Hematopoietic multipotent progenitor cell treated with erythropoietin and hydrocortisone succinate and interleukin-3 and kit ligand, for 8 days (in vitro differentiated cells): ENCODE results near the gene ZNF345.

Source experiments
- DNase-seq: peaks from one replicate; pipeline ENCODE4 v3.0.0-alpha.2; 2015

Gene ZNF345

DNA sequence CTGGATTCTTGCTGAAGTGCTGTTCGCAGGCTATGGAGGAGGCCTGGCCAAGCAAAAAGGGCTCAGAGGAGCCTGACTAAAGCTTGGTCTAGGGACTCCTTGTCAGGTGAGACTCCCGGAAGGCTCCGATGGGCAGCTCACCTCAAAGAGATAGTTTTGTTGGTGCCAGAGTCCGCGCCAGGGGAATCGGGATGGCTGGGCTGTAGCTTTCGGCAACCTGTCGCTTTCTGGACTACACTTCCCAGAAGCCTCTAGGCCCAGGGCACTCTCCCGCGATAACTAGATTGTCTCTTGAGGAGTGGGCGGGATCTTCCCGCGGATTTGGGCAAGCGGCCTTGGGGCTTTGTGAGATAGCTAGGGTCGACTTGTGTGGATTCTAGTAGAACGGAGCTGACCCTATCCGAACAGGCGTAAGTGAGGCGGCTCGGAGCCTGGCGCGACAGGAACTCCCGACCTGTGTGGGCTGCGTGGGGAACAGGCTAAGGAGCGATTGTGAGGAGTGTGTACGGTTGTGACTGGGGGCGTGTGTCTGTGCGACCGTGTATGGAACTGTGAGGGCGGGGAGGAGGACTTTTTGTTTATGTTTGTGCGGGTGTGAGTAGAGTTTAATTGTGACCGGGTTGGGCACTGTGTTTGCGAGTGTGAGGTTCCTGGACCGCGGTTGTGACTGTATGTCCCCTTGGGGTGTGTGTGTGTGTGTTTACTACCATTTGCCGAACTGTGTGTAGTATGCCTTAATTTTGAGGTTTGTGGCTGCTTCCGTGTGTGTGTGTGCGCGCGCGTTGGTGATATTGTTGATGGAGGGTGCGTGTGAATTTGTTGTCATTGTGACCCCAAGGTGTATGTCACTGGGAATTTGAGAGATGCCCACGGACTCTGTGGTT is at the start of gene ZNF345:
Gene ZNF345, plus strand, starts transcription at position 318 of the 884 bp plus-strand sequence. CDS start 25,955 bp downstream, outside the sequence.
- peak; percentile 97 for DNase-seq

DNA sequence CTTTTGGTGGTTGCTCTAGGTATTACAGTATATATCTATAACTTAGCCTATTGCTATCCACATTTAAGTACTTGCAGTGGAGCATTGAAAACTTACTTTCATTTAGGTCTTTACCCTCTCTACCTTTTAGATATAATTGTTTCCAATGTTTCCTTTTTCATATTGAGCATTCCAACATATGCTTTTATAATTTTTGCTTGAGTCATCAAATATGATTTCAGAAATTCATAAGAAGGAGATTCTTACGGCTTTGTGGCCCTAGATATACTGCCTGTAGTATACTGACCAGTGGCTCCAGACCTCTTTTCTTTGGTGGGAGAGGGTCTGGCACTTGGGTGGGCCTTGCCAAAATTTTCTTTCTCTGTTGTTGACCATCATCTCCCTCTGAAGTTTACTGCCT is 45.3 kb upstream of the ZNF345 start:
- no peak for DNase-seq

DNA sequence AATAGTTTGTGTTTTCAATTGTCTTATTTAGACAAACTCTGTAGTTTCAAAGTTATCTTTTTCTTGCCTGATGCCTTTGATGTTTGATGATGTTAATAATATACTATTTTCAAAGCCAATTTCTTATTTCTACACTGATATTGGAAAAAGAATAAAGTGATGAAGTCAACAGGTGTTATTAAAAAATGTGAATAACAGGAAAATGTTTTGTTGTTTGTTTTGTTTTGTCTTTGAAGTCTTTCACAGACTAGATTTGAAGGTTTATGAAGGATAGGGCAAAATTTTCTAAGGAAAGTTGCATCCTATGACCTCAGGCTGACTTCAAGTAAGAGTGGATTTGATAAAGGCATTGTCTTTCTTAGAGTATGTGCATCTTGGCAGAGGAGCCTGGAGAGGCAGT is 43.6 kb upstream of the ZNF345 start:
- no peak for DNase-seq

DNA sequence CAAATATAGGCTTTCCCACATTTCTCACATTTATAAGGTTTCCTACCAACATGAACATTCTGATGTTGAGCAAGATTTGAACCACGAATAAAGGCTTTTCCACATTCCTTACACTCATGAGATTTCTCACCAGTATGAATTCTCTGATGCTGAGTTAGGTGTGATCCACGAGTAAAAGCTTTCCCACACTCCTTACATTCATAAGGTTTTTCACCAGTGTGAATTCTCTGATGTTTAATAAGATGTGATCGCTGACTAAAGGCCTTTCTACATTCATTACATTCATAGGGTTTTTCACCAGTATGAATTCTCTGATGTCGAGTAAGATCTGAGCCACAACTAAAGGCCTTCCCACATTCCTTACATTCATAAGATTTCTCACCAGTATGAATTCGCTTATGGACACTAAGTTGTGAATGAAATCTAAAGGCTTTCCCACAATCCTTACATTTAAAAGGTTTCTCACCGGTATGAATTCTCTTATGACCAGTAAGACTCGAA is 31.5 kb upstream of the ZNF345 start:
- DNase-seq, result no peak

DNA sequence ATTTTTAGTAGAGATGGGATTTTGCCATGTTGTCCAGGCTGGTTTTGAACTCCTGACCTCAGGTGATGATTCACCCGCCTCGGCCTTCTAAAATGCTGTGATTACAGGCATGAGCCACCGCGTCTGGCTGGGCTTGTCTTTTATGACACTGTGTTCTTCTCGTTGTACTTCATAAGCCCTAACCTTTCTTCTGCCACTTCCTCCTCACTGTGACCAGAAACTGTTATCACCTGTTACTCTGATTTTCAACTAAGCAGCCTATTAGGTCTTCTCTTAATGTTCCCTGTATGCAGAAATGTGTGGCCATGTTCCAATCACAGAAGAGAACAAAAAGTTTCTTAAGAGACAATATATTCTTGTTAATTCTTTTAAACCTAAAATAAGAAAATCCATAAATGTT is 28.9 kb upstream of the ZNF345 start:
- DNase-seq, result no peak

DNA sequence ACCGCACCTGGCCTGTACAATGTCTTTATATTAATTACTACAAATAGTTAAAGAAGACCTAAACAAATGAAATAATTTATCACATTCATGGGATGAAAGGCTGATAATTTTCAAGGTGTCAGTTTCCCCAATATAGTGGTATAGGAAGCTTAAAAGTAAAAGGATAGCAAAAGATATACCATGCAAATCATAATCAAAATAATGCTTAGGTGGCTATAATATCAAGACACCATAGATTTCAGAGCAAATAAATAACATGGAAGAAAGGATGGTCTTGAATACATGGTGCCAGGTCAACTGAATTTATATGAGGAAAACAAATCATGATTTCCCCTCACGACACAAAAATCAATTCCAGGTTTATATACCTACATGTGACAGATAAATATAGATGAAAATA is 17.2 kb upstream of the ZNF345 start:
- no peak for DNase-seq

DNA sequence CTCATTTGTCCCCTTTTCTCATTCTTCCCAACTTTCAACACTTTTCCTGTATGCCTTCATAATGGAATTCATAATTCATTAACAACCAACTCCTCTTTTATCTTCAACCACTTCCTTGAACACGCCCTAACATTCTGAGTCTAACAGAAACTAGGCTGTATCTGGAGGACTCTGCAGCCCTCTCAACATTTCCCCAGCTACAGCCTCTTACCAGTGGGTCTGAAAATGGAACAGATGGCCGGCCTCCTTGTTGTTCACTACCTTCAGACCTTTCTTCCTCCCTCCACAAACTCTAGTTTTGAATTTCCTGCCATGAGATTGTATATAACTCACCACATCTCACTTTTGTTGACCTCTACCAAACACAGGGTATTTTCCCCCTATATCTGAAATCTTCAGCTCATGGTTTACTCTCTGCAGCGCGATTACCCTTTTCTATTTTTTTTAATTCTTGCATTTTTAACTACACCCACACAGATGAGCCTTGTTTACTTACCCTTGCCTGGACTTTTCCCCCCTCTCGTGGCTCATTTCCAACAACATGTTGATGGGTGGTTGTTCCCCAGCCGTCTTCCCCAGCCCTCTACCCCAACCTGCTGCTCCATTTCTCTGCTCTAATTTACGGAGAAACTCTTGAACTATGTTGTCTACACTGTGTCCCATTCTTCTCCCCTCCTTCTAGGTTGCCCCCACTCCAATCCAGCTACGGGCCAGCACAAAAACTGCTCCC is 13.3 kb upstream of the ZNF345 start:
- DNase-seq, result peak; percentile 55

DNA sequence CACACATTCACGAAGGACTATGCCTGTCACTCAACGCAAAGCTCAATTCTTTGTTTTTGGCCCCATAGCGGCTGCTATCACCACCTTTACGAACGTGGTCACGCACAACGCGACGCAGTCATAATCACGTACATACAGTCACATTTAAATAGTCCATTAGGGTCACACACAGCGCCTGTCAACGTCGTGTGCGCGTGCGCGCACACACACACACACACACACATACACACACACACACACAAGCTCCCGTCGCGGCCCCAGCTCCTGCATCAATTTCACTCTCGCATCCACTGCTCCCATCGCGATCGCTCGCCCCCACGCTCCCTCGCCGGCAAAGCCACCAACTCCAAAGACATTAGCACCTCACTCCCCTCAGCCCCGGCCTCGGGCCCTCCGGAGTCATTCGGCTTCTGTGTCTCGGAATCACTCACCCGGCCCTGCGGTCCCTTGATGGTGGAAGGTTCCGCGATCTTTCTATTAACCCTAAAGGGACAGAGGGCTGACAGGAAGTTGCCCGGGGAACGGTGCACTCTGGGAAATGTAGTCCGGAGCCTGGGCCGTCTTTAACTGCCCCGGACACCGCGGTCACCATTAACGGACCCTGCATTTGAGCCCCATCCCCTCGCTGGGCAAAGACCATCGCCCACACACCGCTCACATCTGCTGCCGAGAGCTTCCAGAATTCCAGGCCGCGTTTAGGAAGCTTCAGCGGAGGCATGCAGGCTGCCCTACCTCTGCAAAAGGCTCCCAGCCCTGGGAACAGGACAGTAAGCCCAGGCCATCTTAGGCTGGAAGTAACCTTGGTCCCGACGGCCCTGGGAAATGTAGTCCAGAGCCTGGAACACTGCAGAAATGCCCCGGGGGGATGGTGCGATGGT is 12.5 kb upstream of the ZNF345 start, which contains the start of gene ZNF790:
Gene ZNF790, minus strand, starts transcription at position 482 of the 878 bp plus-strand sequence. CDS start 12,768 bp downstream, outside the sequence.
- DNase-seq, result peak; percentile 93

DNA sequence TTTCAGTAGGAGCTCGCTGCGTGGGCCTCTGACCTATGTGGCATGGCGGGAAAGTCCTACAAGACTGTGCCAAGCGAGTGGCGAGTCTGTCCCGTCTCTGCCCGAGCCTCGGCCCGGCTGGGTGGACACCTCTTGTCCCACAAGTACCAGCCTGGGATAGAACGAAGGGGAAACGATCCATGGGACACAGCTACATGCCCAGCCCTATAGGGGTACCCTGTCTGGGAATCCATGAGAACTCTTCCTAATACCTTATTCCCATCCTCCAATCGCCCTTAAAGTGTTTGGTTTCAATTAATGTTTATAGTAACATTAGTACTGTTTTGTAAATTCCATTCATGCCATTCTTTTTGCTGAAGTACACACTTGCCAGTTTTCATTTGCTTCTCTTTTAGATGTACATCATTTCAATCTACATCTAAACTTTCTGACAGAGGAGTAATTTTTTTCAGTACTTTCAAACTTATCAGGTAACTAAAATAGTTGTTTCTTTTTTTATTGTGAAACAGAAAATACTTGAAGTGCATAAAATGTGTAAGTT is 11.8 kb upstream of the ZNF345 start:
- no peak for DNase-seq

DNA sequence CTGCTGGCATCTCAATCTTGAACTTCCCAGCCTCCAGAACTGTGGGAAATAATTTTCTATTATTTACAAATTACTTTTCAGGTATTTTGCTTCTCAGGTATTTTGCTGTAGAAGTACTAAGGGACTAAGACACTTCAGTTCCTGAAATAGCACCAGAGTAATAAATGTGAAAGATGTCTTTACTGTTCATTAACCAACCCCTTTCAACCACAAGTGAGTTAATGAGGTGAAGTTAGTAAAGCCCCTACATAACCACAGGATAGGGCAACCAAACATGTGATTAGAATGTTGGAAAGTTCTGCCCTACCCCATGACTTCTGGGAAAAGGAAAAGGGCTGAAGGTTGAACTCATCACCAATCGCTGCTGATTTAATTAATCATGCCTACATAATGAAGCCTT is 2.7 kb upstream of the ZNF345 start:
- no peak for DNase-seq

DNA sequence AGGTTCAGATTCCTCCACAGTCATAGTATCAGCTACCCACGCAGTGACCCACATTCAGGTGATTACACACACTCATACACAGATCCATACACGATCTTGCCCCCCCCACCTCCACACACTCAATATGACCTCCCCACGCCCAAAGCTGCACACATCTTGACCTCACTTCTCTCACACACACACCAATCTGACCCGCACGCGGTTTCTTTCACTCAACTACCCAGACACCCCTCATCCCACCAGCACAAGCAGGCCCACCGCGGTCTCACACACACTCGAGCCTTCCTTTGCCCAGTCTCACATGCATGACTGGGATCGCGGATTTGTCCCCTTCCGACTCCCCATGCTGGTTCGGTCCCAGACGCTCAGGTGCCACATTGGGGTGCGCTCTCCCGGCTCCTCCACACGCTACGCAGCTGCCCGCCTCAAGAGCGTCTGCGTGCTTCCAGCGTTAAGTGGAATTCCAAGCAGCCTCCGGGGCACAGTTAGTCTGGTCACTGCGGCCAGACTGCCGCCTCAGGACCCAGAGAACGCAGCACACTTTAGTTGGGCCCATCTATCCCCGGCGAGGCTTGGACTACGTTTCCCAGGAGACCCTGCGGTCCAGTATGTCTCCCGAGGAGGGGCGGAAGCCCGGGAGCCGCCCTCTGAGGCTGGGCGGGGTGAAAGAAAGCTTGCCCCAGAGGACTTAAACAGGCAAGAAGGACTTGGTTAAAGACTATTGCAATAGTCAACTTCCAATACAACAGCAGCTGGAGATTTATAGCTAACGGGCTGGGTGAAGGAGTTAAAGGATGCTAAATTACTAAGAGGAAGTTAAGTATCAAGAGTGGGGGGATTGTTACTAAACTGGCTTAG is 746 bp upstream of the ZNF345 start:
- DNase-seq, result peak; percentile 93

DNA sequence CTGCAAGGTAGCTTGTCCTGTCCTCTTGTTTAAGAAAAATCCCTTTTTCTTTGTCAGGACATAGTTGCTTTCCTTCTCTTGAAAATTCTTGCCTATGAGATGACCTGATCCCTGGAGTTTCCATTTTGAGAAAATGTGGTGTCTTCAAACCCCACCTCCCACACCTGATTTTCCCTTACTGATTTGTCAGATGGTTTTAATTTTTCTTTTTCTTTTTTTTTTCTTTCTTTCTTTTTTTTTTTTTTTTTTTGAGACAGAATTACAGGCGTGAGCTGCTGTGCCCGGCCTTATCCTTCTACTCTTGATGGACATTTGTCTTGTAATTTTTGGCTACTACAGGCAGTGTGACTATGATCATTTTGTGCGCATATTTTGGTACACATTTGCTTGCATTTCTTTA is 1.2 kb downstream of the ZNF345 start:
- no peak for DNase-seq

DNA sequence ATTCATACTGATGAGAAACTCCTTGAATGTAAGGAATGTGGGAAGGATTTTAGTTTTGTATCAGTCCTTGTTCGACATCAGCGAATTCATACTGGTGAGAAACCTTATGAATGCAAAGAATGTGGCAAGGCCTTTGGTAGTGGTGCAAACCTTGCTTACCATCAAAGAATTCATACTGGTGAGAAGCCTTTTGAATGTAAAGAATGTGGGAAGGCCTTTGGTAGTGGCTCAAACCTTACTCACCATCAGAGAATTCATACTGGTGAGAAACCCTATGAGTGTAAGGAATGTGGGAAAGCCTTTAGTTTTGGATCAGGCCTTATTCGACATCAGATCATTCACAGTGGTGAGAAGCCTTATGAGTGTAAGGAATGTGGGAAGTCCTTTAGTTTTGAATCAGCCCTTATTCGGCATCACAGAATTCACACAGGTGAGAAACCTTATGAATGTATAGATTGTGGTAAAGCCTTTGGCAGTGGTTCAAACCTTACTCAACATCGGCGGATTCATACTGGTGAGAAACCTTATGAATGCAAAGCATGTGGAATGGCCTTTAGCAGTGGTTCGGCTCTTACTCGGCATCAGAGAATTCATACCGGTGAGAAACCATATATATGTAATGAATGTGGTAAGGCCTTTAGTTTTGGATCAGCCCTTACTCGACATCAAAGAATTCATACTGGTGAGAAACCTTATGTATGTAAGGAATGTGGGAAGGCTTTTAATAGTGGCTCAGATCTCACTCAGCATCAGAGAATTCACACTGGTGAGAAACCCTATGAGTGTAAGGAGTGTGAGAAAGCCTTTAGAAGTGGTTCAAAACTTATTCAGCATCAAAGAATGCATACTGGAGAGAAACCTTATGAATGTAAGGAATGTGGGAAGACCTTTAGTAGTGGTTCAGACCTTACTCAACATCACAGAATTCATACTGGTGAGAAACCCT is 26.6 kb downstream of the ZNF345 start:
- no peak for DNase-seq

DNA sequence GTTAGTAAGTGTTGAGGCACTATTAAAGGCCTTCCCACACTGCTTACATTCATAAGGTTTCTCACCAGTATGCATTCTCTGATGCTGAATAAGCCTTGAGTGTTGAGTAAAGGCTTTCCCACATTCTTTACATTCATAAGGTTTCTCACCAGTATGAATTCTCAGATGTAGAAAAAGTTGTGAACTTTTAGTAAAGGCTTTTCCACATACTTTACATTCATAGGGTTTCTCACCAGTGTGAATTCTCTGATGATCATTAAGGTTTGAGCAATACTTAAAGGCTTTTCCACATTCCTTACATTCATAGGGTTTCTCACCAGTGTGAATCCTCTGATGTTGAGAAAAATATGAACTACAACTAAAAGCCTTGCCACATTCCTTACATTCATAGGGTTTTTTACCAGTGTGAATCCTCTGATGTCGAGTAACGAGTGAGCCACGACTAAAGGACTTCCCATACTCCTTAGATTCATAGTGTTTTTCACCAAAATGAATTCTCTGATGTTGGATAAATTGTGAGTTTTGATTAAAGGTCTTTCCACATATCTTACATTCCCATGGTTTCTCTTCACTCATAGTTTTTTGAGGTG is 41.2 kb downstream of the ZNF345 start:
- no peak for DNase-seq

DNA sequence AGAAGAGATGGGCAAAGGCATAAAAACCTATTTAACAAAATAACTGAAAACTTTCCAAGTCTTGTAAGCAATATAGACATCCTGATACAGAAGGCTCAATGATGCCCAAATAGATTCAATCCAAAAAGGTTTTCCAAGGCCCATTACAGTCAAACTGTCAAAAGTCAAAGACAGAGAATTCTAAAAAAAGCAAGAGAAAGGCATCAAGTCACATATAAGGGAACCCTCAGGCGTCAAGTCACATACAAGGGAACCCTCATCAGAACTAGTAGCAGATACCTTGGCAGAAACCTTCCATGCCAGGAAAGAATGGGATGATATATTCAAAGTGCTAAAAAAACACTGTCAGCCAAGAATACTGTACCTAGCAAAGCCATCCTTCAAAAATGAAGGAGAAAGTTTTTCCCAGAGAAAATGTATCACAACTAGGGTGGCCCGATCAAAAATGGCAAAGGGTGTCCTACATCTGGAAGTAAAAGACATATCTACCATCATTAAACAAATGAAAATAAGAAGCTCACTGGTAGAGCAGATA is 44.2 kb downstream of the ZNF345 start:
- no peak for DNase-seq

DNA sequence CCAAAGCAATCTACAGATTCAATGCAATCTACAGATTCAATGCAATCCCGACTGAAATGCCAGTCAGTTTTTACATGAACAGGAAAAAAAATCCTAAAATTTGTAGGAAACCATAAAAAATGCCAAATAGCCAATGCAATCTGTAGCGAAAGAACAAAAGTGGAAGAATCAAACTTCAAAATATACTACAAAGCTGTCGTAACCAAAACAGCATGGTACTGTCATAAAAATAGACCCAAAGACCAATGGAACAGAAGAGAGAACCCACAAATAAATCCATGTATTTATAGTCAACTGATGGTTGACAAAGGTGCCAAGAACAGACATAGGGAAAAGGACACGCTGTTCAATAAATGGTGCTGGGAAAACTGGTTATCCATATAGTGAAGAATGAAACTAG is 47.7 kb downstream of the ZNF345 start:
- DNase-seq, result no peak

DNA sequence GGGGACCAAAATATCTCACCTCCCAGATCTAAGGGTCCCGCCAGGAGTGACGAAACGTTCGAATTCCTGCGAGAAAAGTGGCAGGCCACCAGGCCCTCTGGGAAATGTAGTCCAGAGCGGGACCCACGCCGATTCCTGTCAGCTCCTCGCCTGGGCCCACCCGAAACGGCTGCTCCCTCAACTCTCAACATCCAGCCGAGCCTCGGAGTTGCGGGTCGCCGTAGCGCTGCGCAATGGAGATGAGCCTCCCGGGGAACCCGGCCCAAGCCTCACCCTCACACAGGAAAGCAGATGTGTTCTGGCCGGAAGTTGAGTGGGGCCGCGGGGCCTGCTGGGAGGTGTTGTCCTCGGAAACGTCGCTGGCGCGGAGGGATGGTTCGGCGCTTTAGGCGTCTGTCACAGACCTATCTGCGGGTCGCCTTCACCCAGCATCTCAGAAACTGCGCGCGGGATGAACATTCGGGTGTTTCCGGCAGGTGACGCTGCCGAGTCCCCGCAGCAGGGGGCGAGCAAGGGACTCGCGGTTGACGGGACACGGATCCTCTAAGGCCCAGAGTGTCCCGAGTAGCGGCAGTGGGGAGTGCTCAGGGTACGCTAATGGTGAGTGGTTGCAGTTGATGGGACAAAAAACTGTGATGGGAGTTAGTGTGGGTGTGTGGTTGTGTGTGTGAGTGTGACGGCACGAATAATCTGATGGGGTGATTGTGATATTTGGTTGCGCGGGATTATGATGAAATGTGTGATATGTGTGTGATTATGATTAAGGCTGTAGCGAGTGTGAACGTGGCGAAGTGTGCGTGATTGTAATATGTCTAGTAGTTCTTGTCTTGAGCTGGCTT is 65.5 kb downstream of the ZNF345 start, which contains the start of the genes ZNF568 and ZNF829:
Gene ZNF568, plus strand, starts transcription at position 341 of the 839 bp plus-strand sequence. CDS start 6,439 bp downstream, outside the sequence.
Gene ZNF829, minus strand, starts transcription at position 300 of the 839 bp plus-strand sequence. CDS start 1,124 bp downstream, outside the sequence.
- DNase-seq, result peak; percentile 95

DNA sequence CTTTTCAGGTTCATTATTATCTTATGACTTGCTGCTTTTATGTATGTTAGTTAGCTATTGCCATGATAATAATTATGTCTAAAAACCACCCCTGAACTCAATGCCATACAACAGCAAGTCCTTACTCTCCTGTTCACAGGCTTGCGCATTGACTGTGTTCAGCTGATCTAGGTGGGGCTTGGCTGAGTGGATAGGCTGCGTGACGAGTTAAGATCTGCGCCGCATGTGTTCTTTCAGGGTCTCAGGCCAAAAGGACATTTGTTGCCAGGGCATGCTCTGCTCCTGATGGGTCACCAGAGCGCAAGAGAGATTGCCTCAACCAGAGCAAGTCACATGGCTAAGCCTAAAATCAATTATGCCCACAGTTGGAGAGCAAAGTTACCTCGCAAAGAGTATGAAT is 66.3 kb downstream of the ZNF345 start:
- DNase-seq, result peak; percentile 47
